Thyroid gland (tissue), 4 donors: Measurements from ENCODE around the gene UPK3A.

Source experiments
- POLR2A ChIP-seq, 2 donors: fragments of 450-650 bp; IDR thresholded peaks; one replicate each; pipeline ENCODE4 v1.6.1; 2017; ENCODE audit warnings: antibody characterized with exemption in 2 of 2, mild to moderate bottlenecking in 2 of 2, moderate library complexity in 1 of 2
- TF ChIP-seq, protein P1 (sequence below), 6 experiments: fragments of 200-600 bp in 3 of 6; fragments of 450-650 bp in 3 of 6; sonication (generic) in 3 of 6; IDR thresholded peaks; one replicate each; pipeline ENCODE4 v1.5.1; 2016 to 2019; ENCODE audit warnings: antibody characterized with exemption in 6 of 6, mild to moderate bottlenecking in 2 of 6, inconsistent platforms in 1 of 6, moderate library complexity in 1 of 6

DNA sequence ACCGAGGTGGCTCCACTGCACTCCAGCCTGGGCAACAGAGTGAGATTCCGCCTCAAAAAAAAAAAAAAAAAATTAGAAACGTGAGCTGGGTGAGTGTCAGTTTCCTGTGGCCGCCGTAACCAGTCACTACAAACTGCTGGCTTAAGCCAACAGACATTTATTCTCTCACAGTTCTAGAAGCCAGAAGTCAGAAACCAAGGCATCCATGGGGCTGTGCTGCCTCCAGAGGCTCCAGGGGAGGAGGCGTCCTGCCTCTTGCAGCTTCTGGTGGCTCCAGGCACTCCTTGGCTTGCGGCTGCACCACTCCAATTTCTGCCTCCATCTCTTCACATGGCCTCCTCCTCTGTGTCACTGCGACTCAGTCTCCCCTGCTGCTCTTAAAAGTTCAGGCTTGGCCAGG, 32.9 kb upstream of the UPK3A start:
- TF ChIP-seq, protein P1, sequence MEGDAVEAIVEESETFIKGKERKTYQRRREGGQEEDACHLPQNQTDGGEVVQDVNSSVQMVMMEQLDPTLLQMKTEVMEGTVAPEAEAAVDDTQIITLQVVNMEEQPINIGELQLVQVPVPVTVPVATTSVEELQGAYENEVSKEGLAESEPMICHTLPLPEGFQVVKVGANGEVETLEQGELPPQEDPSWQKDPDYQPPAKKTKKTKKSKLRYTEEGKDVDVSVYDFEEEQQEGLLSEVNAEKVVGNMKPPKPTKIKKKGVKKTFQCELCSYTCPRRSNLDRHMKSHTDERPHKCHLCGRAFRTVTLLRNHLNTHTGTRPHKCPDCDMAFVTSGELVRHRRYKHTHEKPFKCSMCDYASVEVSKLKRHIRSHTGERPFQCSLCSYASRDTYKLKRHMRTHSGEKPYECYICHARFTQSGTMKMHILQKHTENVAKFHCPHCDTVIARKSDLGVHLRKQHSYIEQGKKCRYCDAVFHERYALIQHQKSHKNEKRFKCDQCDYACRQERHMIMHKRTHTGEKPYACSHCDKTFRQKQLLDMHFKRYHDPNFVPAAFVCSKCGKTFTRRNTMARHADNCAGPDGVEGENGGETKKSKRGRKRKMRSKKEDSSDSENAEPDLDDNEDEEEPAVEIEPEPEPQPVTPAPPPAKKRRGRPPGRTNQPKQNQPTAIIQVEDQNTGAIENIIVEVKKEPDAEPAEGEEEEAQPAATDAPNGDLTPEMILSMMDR (IDR thresholded peaks at IDR 0.05) = no peak
- TF ChIP-seq POLR2A (IDR thresholded peaks at IDR 0.05) = no peak
